GM18858 (cell line): ENCODE data around the gene SLC41A1.
"Not testable (repeated sequence)": the region's sequence is repeated elsewhere in the genome, so short reads cannot be mapped to it uniquely, and the experiment has no call there.

Experiments
- ATAC-seq: cut with Tn5 transposase; IDR thresholded peaks from one replicate; pipeline ENCODE4 v1.9.1; 2021; ENCODE audit not compliant: unreplicated experiment

Gene SLC41A1

DNA sequence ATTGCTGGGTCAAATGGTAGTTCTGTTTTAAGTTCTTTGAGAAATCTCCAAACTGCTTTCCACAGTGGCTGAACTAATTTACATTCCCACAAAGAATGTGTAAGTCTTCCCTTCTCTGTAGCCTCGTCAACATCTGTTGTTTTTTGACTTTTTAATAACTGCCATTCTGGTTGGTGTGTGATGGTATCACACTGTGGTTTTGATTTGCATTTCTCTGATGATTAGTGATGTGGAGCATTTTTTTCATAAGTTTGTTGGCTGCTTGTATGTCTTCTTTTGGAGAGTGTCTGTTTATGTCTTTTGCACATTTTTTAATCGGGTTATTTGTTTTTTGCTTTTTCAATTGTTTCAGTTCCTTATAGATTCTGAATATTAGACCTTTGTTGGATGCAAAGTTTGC is 10.3 kb upstream of the SLC41A1 start:
- ATAC-seq: not testable (repeated sequence)

DNA sequence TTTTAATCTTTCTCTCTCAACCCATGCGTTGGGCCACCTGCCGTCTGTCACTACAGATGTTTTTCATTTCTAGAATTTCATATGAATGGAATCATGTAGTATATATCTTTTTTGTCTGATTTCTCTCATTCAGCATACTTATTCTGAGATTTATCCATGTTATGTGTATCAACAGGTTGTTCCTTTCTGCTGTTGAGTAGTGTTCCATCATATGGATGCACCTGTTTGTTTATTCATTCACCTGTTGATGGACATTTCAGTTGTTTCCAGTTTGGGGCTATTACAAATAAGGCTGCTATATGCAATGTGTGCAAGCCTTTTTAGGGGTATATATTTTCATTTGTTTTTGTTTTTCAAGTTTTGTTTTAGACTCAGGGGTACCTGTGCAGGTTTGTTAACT is 9.4 kb upstream of the SLC41A1 start:
- no peak for ATAC-seq

- no peak for ATAC-seq
These were observed 5.0 kb upstream of the SLC41A1 start for GRCh38 chr1:205817988-205818387.

DNA sequence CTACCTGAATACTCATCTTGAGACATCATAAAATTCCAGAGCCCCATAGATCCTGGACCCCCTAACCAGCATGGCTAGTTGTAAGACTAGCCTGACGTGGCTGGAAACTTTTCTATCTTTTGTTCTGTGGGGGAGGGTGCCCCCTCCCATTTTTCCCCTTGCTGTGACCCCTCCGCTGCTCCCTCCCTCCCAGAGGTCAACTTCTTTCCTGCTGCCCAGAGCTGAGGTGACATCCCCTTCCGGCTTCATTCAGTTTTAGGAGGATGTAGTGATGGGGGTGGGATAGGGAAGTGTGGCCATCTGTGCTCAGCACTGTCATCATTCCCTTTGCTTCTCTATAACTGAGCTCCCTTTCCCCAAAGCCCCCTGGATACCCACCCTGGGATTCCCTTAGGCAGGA is 4.4 kb upstream of the SLC41A1 start:
- no peak for ATAC-seq

GRCh38 chr1:205813755-205814058 is 709 bp upstream of the SLC41A1 start:
- no peak for ATAC-seq

DNA sequence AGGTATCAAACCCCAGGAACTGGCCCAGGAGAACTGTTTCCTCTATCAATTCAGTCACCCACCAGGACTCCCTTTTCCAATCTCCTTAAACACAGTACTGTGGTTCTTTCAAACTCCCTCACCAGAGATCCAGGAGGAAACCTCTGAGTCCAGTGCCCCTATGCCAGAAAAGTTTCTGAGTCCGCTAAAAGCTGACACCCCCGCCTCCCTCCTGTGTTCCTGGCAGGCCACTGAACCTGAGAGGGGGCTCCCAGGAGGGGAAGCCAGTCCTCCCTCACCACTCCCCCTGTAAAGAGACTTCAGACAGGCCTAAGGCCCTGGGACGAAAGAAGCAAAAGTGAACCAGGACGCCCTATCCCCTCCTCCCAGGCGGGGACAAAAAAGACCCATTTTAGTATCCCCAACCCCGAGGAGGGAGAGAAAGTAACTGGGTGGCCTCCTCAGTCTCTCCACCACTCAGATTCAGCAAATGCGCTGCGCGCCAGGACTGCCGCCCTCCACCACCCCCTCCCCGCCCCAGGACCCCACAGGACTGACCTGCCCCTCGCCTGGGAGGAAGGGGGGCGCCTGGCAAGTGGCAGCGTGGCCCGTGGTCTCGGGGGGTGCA is 624 bp downstream of the SLC41A1 start:
- no peak for ATAC-seq

- ATAC-seq: no peak
These were observed 1.3 kb downstream of the SLC41A1 start for GRCh38 chr1:205811660-205812059.

DNA sequence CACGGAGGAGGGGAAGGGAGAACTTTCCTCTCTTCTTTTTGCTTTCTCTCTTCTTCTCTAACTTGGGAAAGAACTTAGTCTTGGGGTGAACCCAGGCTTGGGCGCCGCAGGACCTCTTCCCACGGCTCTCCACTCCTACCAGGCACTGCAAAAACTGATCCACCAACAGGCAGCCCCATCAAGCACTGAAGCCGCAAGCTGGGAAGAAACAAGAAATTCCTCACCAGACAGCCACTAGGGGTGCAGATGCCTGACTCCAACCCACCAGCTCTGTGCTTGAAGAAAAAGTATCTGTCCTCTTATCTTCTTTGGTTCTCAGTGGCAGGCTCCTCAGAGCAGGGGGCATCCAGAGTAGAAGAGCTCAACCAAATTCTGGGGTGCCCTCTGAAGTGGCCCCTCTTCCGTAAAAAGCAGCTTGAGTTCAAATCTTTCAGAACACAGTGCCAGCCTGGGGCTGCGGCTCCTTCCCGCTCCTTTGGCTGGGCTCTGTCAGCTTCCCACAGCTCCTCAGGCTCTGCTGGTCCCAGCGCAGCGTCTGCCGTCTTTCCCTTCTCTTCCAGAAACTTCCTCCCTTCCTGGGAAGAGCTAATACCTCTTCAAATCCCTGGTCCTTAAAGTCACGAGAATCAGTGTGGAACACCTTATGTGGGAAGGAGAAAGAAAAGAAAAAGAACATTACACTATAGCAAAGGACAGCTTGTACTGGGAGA is 2.4 kb downstream of the SLC41A1 start:
- no peak for ATAC-seq

DNA sequence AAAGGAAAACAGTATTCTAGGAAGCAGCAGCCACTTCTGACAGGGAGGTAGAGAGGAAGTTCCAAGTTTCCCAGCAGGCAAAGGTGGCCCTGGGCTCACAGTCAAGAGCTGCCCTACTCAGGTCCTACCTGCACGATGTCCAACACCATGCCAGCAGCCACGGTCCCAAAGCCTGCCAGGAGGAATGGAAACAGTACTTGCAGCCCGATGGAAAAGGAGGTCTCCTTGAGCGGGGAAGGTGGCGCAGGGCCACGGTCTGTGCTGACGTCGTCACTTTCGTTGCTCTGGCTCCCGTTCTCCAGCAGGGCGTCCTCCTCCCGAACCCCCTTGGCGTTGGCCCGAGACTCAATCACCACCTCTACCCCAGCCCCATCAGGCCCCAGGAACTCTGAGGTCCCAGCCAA is 3.1 kb downstream of the SLC41A1 start:
- no peak for ATAC-seq

DNA sequence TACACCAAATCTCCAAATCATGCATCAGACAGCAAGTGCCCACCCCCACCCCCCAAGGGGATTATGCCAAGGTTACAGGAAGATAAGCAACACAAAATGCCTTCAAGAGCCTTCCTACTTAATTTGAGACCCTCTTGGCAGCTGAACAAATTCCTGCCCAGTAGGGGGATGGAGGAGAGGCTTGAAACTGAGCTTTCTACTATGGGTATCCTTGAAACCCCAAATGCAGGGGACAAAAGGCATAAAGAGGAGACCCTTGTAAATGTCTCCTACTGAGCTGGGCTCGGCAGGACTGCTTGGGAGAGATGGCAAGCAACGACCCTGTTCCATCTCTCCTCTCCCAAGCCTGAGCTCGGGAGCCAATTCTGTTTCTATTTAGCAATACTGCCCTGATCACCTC is 3.5 kb downstream of the SLC41A1 start:
- ATAC-seq: no peak

DNA sequence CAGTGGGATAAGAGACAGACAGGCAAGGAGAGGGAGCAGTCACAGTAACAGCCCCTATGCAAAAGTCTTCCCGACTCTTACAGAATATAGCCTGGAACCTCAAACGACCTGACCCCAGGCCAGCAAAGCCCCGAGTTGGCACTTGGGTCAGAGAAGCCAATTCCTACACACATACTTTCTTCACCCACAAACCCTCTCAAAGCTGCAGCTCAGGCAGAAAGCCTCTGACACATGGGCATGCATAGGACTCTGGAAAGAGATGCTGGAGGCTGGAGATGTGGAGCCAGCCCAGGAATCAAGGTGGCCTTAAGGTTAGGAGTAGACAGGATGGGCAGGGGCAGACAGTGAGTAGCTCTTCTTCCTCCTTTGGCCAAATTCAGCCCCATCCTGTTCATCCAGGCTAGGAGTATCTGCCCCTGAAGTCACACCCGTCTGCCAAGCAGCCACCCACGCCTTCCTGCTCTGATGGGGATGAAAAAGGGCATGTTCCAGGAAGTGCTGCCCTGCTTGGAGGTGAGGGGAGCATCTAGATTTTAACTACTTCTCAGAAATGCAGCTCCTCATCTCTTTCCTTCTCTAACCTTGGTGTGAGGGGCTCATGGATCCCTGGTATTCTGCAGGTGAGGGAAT is 7.8 kb downstream of the SLC41A1 start:
- ATAC-seq: no peak

DNA sequence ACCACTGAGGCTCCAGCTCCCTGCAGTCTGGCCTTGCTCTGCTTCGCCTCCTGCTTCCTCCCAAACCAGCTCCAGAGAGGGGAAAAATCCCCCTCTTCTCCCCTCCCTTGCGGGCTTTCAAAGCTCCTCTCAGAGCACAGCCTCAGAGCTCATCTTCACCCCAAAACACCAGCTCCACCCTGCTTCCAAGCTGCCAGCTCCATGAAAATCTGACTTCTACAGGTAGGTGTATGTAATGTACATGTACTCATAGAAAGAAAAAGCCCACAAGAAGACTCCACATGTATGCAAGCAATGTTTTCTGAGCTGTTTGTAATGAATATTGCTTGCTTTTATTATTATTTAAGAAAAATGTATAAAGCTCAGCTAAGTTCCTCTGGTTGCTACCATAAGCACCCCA is 8.4 kb downstream of the SLC41A1 start:
- ATAC-seq: no peak

DNA sequence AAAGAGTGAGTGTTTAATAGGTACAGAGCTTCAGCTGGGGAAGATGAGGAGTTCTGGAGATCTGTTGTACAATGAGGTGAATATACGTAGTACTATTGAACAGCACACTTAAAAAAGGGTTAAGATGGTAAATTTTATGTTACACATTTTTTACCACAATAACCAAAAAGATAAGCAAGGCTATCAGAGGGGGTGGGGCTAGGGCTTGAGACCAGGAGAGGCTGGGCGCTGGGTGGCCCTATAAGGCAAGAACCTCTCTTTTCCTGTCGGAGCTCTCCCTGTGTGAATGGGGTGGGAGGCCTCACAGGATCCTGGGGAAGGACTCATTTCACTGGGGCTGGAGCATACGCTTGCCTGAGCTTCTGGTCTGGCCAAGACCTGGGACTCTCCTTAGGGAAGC is 9.0 kb downstream of the SLC41A1 start:
- no peak for ATAC-seq

DNA sequence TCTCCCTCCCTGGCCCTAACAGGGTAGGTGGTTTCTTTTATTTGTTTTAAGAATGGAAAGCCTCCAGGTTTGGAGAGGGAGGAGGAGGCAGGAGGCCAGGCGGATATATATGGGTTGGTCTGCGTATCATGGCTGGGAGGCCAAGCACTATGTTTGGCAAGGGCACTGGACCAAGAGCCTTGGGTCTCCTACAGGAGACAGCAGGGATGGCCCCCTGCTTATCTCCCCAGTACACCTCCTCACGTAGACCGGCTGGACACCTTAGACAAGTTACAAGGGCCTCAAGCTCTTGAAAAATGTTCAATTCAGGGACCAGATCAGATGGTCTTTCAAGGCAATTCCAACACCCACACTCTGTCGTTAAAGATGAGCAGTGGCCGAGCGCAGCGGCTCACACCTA is 10.9 kb downstream of the SLC41A1 start:
- no peak for ATAC-seq

GRCh38 chr1:205800981-205801703 is 11.9 kb downstream of the SLC41A1 start:
- no peak for ATAC-seq

DNA sequence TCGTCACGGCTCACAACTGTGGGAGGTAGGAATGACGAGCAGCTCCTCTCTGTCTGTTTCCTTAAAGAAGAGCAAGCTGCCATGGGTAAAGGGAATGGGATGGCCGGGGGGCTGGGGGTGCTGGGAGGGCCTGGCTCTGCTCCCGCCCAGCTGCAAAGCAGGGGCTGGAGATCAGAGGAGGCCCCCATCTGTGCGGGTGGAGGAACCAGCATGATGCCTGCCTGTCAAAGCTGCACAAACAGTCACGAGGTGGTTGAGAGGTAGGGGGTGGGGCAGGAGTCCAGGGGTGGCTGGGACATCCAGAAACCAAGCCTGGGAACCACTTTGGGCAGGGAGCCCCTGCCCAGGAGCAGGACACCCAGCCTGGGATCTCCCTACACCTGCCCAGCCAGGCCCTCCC is 12.6 kb downstream of the SLC41A1 start:
- no peak for ATAC-seq

DNA sequence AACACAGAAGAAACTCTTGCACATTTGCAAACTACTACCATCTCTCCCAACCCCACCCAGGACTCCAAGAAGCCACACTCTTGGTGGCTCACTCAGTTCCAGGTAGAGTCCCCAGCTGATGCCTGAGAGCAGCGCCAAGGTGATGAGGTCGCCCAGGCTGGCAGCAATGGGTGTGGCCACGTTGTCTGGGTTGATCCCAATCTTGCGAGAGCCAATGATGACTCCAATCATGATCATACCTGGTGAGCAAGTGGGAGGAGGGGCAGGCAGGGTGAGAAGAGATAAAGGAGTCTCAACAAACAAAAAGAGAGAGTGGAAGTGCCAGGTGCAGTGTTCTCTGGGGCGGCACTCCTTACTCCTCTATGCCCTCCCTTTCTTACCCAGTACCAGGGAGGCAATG is 14.4 kb downstream of the SLC41A1 start:
- no peak for ATAC-seq

GRCh38 chr1:205797168-205797567 is 15.8 kb downstream of the SLC41A1 start:
- ATAC-seq: no peak

DNA sequence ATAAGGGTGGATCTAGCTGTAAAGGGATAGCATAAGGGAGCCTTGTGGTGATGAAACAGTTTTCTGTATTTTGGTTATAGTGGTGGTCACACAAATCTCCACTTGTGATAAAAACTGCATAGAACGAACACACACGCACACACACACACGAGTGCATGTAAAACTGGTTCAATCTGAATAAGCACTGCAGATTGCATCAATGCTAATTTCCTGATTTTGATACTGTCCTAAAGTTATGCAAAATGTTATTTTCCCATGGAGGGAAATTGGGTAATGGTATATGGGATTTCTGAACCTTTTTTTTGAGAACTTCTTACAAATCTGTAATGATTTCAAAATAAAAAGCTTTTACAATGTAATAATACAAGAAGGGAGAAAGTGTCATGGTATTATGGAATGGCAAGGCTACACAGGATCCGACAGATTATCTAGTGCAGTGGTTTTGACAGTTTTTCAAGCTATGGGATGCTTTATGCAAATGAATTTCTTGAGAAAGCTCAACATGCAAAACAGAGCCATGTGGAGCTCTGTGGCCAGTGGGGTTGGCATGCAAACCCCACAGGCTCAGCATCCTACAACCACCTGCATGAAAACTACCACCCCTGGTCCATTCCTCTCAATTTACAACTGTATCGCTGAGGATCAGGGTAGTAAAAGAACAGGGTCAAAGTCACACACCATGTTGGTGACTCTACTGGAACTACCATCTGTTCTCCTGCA is 18.8 kb downstream of the SLC41A1 start:
- no peak for ATAC-seq

DNA sequence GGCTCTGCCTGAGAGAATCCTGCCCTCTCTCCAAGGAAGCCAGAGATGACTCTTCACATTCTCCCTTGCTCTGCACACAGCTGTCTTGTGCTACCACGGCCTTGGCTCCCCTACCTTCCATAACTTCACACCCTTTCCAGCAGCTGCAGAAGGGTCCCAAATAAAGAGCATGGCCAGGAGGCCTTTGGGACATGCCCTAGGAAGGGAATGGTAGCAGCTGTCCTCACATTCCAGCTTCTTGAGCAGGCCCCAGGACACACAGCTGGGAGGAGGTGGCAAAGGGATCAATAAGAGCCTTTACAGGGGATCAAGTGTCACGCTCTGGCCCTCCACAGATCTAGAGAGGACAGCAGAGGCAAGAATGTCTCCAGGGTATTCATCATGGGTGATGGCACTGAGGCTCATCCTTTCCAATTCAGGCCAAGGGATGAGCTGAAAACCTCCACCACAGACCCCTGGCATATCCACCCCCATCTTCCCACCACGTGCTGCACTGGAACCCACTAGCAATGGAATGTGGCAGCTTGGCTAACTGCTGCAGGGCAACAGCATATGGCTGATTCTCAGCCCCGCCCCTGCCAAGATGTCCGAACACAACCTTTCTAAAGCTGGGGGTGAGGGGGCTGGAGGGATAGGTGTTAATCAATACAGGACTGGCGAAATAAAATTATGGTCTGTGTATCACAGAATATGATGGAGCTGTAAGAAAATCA is 19.9 kb downstream of the SLC41A1 start:
- no peak for ATAC-seq

DNA sequence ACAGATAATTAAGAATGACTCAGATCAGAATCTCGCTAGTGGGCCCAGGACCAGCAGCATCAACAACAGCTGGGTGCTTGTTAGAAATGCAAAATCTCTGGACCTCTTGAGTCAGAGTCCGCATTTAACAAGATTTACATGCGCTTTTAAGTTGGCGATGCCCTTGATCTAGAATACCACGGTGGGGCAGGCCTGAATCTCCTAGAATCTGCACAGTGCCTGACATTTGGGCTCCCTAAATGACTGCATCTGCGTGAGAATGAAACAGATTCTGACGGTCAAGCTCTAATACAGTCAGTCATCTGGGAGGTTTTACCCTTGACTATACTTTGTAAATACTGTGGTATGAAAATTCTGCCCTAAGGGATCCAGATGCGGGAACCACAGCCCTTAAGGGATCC is 20.5 kb downstream of the SLC41A1 start:
- no peak for ATAC-seq
